ENCODE data around the gene SLC8A2.
"Not testable (repeated sequence)": the region's sequence is repeated elsewhere in the genome, so short reads cannot be mapped to it uniquely, and the experiment has no call there.

GRCh38 chr19:47383890-47384289 lies 87.8 kb downstream of the SLC8A2 start:
- not testable (repeated sequence) for TF ChIP-seq CTCF (IDR thresholded peaks at IDR 0.05); ZFX (IDR thresholded peaks at IDR 0.05; ENCODE audit: borderline replicate concordance)

All from 22Rv1 (cell line).